ENCODE data around the gene TMBIM1. TPM values are rescaled to one million over a fixed set of nuclear protein-coding genes. Genes with fewer than 3 reads are reported as not detected.

The TMBIM1 gene
- total and polyA plus RNA-seq, 9 of the 15 experiments (the other 6 are each of a cell fraction or from before 2014, with no cell fraction given), result 14.2 to 105 (median 47.0) TPM

GRCh38 chr2:218244204-218244603 is 48.1 kb downstream of the TMBIM1 start:
- Histone ChIP-seq H3K4me2 (ENCODE audit: insufficient read depth, low read length) (no peak overlapping the region), H3K9me3 (replicated peaks; ENCODE audit: control insufficient read depth, insufficient read depth, low read depth, low read length) (no peaks in the 10 kb centered on the region), H3K27me3 (ENCODE audit: control insufficient read depth in 2 of 2, insufficient read depth in 2 of 2, low read length in 2 of 2) (no peaks in the 10 kb centered on the region), H3K9me1 (ENCODE audit: control insufficient read depth, insufficient read depth, low read length) (no peaks in the 10 kb centered on the region), H3K4me1 (replicated peaks in 1 of 2; ENCODE audit: control insufficient read depth in 2 of 2, insufficient read depth in 2 of 2, low read length in 2 of 2) (no peaks in the 10 kb centered on the region), H3K27ac (ENCODE audit: extremely low read depth, low read depth, low read length) (no peak overlapping the region), H2AFZ (ENCODE audit: low read depth, low read length) (no peak overlapping the region), H3K4me3 (no peak overlapping the region), H3K79me2 (ENCODE audit: control insufficient read depth, insufficient read depth, low read length) (no peaks in the 10 kb centered on the region), H4K20me1 (replicated peaks; ENCODE audit: control insufficient read depth, insufficient read depth, low read length) (no peaks in the 10 kb centered on the region), H3K36me3 (ENCODE audit: control insufficient read depth, insufficient read depth, low read length) (peaks cover 71% of the 10 kb centered on the region), H3K9ac (ENCODE audit: insufficient read depth in 1 of 2, low read depth in 2 of 2, low read length in 2 of 2) (no peak overlapping the region)
- DNase-seq (ENCODE audit: extremely low read depth in 1 of 4, low spot score in 3 of 4) (no peak), ATAC-seq (no peak), FAIRE-seq (no peak)
- in situ Hi-C loops (cut with MboI) (no loop called here), intact Hi-C loops (cut with micrococcal nuclease) (no loop called here)
- CTCF ChIA-PET (ENCODE audit: low intra/inter-chr PET ratio), result no interaction called here
- POLR2A ChIA-PET, result interaction anchor here (0.6 to 1.1 kb wide), 2 partner anchors 15 to 16 kb away, joined by 3 read pairs; no protein-coding TSS in a partner anchor
- TF ChIP-seq CHD1 (IDR thresholded peaks at IDR 0.05; ENCODE audit: low read length) (no peak), ZFP91 (CRISPR knock-in tag; IDR thresholded peaks at IDR 0.05) (no peak)
- WGBS (ENCODE audit: insufficient coverage, low coverage, missing lambda C conversion rate), result 100% methylated on average over 1 of the region's 1 CpG
- BruUV-seq (replicated peaks), result no TSS peak

- Histone ChIP-seq H4K20me1 (replicated peaks; ENCODE audit: control insufficient read depth, insufficient read depth, low read length) (no peaks in the 10 kb centered on the region), H3K36me3 (ENCODE audit: control insufficient read depth, insufficient read depth, low read length) (peaks cover 82% of the 10 kb centered on the region), H3K9ac (ENCODE audit: insufficient read depth in 1 of 2, low read depth in 2 of 2, low read length in 2 of 2) (no peak overlapping the region), H3K9me3 (replicated peaks; ENCODE audit: control insufficient read depth, insufficient read depth, low read depth, low read length) (no peaks in the 10 kb centered on the region), H3K4me2 (ENCODE audit: insufficient read depth, low read length) (no peak overlapping the region), H2AFZ (ENCODE audit: low read depth, low read length) (no peak overlapping the region), H3K9me1 (ENCODE audit: control insufficient read depth, insufficient read depth, low read length) (no peaks in the 10 kb centered on the region), H3K4me3 (no peak overlapping the region), H3K27me3 (ENCODE audit: control insufficient read depth in 2 of 2, insufficient read depth in 2 of 2, low read length in 2 of 2) (no peaks in the 10 kb centered on the region), H3K4me1 (replicated peaks in 1 of 2; ENCODE audit: control insufficient read depth in 2 of 2, insufficient read depth in 2 of 2, low read length in 2 of 2) (no peaks in the 10 kb centered on the region), H3K27ac (ENCODE audit: extremely low read depth, low read depth, low read length) (no peak overlapping the region), H3K79me2 (ENCODE audit: control insufficient read depth, insufficient read depth, low read length) (no peaks in the 10 kb centered on the region)
- POLR2A ChIA-PET, result interaction anchor here (0.8 to 1.1 kb wide), 2 partner anchors 8 to 71 kb away, joined by 3 read pairs; no protein-coding TSS in a partner anchor
- DNase-seq (ENCODE audit: extremely low read depth in 1 of 4, low spot score in 3 of 4), result no peak
- no peak for FAIRE-seq
- TF ChIP-seq DEAF1 (CRISPR knock-in tag; IDR thresholded peaks at IDR 0.05), result no peak
- no peak for TF ChIP-seq SIN3B (IDR thresholded peaks at IDR 0.05; ENCODE audit: low read depth)
- no peak for TF ChIP-seq ZSCAN32 (CRISPR knock-in tag; IDR thresholded peaks at IDR 0.05)
- no peak for TF ChIP-seq SRSF1 (IDR thresholded peaks at IDR 0.05; ENCODE audit: low read depth, low read length)
- no peak for TF ChIP-seq FOXA3 (CRISPR knock-in tag; conservative IDR thresholded peaks at IDR 0.05 in 1 of 2, IDR thresholded peaks at IDR 0.05 in 1 of 2)
- WGBS (ENCODE audit: insufficient coverage, low coverage, missing lambda C conversion rate), result 83% methylated on average over 1 of the region's 1 CpG
- in situ Hi-C loops (cut with MboI) (no loop called here), intact Hi-C loops (cut with micrococcal nuclease) (no loop called here)
- ATAC-seq, result no peak
- no TSS peak for BruUV-seq (replicated peaks)
- CTCF ChIA-PET (ENCODE audit: low intra/inter-chr PET ratio), result no interaction called here
Observed at GRCh38 chr2:218238887-218239286, 53.4 kb downstream of the TMBIM1 start.
